PC-3 (cell line): Measurements from ENCODE around the gene CALN1.

Experiments used
- EZH2 ChIP-seq: fragments of 300-600 bp; sonication (generic); IDR thresholded peaks from one replicate; pipeline ENCODE4 v1.6.1; 2017; ENCODE audit warnings: antibody characterized with exemption, mild to moderate bottlenecking, low read length; ENCODE audit not compliant: unreplicated experiment
- EZH2phosphoT487 ChIP-seq: fragments of 300-600 bp; sonication (generic); IDR thresholded peaks from 2 replicates; pipeline ENCODE4 v1.6.1; 2018; ENCODE audit warnings: mild to moderate bottlenecking, antibody characterized with exemption, low read length, borderline replicate concordance
- TF ChIP-seq, protein P1 (sequence below): fragments of 300-600 bp; sonication (generic); conservative IDR thresholded peaks from 2 replicates; pipeline ENCODE4 v1.5.1; 2017; ENCODE audit warnings: antibody characterized with exemption, low read depth, mild to moderate bottlenecking, low read length

DNA sequence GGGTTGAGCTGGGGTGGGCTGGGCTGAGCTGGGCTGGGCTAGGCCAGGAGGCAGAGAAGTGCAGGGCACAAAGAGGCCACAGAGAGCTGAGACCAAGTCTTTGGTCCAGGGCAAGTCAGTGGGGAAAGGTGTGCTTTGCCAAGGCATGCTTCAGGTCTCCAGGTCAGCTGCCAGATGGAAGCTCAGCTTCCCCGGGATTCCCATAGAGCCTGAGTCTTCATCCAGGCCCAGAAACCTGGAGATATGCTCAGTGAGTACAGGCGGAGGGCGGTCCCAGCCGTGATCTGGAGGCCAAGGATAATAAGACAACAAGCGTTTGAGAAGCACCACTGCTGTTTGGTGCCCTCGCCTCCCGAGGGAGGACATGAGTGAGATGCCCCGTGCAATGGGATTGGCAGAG, 4.7 kb upstream of the CALN1 start:
- TF ChIP-seq, protein P1, sequence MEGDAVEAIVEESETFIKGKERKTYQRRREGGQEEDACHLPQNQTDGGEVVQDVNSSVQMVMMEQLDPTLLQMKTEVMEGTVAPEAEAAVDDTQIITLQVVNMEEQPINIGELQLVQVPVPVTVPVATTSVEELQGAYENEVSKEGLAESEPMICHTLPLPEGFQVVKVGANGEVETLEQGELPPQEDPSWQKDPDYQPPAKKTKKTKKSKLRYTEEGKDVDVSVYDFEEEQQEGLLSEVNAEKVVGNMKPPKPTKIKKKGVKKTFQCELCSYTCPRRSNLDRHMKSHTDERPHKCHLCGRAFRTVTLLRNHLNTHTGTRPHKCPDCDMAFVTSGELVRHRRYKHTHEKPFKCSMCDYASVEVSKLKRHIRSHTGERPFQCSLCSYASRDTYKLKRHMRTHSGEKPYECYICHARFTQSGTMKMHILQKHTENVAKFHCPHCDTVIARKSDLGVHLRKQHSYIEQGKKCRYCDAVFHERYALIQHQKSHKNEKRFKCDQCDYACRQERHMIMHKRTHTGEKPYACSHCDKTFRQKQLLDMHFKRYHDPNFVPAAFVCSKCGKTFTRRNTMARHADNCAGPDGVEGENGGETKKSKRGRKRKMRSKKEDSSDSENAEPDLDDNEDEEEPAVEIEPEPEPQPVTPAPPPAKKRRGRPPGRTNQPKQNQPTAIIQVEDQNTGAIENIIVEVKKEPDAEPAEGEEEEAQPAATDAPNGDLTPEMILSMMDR, result no peak
- TF ChIP-seq EZH2phosphoT487 (no peak), EZH2 (no peak)
